Fibroblast of villous mesenchyme (primary cell): ENCODE data around the gene NBAS. TPM values are rescaled to one million over a fixed set of nuclear protein-coding genes. Genes with fewer than 3 reads are reported as not detected.

Experiments
- DNase-seq: peaks from one replicate; pipeline ENCODE4 v3.0.0-alpha.2; 2010; ENCODE audit warnings: low read depth
- H3K4me3 ChIP-seq: 2 replicates; pipeline ENCODE4 v1.5.1; 2011; ENCODE audit warnings: low read depth, mild to moderate bottlenecking, low read length
- total RNA-seq: library from RNA; depleted of rRNA; stranded (reverse); fragments of >200 nt; gene quantifications from 2 replicates; pipeline ENCODE4 v1.2.3, GENCODE V29; 2012
- TF ChIP-seq, protein P1 (sequence below): IDR thresholded peaks from 2 replicates; pipeline ENCODE4 v1.5.1; 2012; ENCODE audit warnings: low read depth, mild to moderate bottlenecking, low read length; ENCODE audit not compliant: insufficient read depth

NBAS gene
- total RNA-seq, 1 donor: 109 TPM

DNA sequence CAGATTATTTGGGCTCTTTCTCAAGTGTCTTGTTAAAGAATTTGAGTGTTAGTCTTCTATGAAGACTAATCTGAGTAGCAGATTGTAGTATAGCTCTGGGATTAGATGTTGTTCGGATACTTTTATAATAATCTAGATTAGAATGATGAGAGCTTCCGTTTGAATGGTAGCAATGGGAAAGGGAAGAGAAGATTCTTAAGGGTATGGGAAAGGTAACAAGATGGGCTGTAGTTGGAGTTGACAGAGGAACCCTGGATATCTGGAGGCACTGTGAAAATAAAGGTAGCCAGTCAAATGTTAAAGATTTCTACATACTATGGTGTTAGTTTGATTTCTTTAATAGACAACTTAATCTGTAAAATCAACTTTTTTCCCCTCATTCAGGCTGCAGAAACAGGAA, 35.2 kb upstream of the NBAS start:
- TF ChIP-seq, protein P1, sequence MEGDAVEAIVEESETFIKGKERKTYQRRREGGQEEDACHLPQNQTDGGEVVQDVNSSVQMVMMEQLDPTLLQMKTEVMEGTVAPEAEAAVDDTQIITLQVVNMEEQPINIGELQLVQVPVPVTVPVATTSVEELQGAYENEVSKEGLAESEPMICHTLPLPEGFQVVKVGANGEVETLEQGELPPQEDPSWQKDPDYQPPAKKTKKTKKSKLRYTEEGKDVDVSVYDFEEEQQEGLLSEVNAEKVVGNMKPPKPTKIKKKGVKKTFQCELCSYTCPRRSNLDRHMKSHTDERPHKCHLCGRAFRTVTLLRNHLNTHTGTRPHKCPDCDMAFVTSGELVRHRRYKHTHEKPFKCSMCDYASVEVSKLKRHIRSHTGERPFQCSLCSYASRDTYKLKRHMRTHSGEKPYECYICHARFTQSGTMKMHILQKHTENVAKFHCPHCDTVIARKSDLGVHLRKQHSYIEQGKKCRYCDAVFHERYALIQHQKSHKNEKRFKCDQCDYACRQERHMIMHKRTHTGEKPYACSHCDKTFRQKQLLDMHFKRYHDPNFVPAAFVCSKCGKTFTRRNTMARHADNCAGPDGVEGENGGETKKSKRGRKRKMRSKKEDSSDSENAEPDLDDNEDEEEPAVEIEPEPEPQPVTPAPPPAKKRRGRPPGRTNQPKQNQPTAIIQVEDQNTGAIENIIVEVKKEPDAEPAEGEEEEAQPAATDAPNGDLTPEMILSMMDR: no peak
- H3K4me3 ChIP-seq: no peak overlapping the region

DNA sequence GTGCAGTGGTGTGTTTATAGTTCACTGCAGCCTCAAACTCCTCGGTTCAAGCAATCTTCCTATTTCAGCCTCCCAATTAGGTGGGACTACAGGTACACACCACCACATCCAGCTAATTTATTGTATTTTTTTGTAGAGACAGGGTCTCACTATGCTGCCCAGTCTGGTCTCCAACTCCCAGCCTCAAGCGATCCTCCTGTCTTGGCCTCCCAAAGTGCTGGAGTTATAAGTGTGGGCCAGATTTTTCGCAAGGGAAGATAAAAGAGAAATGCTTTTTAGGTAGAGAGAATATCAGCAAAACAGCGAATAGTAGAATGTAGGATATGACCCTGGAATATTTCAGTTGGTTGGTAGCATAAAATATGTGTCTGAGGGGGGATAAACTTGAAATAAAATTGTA, 34.8 kb upstream of the NBAS start:
- TF ChIP-seq, protein P1: no peak
- H3K4me3 ChIP-seq: no peak overlapping the region
- DNase-seq: no peak

More for the DNA sequence above, 35.2 kb upstream of the NBAS start:
- DNase-seq: no peak

DNA sequence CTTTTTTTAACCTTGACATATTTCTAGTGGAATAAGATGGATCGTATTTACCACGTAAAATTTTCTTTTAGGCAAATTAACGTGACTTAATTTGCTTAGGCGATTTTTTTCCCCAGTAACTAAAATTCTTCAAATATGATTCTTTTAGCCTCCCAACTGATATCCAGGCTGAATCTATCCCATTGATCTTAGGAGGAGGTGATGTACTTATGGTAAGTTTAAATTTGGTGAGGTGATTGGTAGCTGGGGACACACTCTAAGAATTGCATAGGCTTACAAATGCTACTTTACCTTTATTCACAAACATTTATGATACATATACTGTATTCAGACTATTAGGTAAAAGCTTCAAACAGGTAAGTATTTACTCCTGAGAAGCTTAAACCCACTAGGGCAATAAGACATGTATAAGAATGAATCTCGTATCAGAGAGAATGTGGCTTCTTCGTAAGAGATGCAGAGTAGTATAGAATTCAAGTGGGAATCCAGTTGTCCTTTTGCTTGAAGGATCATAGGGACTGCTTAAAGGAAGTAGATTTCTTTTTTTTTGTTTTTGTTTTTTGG, 34.3 kb upstream of the NBAS start:
- no peak overlapping the region for H3K4me3 ChIP-seq
- TF ChIP-seq, protein P1: no peak
- DNase-seq: no peak

DNA sequence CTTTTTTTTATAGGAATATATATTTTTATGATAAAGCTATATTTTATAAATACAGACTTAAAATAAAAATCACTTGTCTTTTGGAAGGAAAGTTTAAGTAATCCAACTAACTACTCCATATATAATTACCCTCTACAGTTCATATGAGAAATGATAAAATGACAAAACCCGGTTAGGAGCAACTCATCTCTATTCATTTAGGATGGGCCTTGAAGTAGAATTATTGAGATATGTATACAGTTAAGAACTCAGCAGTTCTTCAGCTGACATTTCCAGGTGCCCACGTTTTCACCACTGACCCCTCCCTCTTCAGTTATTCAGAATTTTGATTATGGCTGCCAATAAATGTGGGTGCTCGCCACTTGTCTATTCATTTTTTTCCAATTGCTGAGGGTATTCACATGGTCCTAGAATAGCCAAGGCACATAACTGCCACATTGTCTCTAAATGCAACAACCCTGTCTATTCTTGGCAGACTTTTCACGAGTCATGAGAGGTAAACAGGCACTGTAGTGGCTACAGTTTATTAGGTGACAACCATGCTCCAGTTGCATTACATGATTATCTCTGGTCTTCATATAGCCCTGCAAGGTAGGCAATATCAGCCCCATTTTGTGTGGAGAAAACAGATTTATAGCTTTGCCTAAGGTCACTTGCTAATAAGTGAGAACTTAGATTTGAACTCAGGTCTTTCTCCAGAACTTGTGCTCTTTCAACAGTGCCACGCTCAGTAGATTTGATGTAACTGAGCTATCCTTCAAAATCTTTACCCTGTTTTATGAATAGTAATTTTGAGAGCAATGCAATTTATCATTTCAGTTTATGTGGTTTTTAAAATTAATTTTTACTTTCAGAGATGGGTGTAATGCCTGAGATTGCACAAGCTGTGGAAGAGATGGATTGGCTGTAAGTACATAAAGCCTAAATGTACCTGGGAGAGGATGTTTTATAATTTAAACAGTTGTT, 33.4 kb upstream of the NBAS start:
- TF ChIP-seq, protein P1: no peak
- no peak overlapping the region for H3K4me3 ChIP-seq
- DNase-seq: no peak

DNA sequence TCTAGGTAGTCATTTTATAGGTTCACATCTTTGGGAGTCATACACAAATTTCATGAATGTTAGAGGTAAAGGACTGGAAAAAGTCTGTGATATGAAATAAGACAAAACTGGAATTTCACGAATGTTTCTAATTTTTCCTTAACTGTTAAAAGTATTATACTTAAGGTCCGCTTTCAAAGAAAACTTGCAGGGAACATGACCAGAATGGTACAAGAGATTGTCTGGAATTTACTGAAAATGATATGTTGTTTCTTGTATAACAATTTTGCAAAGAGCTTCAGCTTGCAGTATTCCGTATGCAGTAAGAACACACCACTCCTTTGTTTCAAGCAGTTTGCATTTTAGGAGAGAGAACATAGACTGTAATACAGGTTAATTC, 32.2 kb upstream of the NBAS start:
- peak overlapping the region; percentile 83 for H3K4me3 ChIP-seq
- no peak for DNase-seq

DNA sequence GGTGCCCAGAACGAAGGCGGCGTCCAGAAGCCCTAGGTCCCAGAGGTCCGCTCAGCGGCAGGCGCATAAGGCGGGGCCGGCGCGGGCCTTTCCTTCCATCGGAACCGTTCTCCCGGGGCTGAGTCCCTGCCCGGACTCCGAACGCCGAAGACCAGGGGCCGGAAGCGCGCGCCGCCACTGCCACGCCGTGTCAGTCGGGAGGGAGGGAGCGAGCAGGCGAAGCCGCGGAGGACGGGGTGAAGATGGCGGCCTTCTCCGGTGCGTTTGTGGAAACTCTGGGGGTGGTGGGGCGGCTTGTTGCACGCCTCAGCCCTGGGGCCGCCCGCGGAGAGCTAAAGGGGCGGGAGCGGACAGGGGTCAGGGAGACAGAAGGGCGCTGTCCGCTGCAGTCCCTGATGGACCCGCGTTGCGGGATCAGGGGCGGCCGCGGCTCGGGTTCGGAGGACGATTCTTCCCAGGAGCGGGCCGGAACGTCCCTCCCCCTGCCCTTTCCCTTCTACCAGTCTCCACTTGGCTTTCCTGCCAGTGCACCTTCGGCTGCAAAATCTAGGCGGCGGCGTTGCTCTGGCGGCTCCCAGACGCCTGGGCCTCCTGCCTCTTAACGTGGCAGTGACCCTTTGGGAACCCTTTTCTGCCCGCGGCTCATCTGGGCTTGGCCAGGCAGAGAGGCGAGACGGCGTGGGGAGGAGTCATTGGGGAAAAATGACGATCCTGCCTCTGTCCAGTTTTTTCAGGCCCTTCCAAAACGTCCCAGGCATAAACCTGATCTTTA, 30.7 kb upstream of the NBAS start, which contains the start of gene DDX1:
TSS of gene DDX1 (plus strand) at position 177 of the 772 bp plus-strand sequence. CDS start at position 243, 66 bp downstream.
- DNase-seq: peak; percentile 89
- TF ChIP-seq, protein P1: no peak
- H3K4me3 ChIP-seq: peak within 1 kb of the TSS; percentile 83

More for the DNA sequence above, 32.2 kb upstream of the NBAS start:
- TF ChIP-seq, protein P1: no peak
